ENCODE data around the gene TTL. TPM values are rescaled to one million over a fixed set of nuclear protein-coding genes. Genes with fewer than 3 reads are reported as not detected.

TTL gene
- total RNA-seq, 4 donors from 2014 or later = 22.3 to 41.6 (median 31.2) TPM

DNA sequence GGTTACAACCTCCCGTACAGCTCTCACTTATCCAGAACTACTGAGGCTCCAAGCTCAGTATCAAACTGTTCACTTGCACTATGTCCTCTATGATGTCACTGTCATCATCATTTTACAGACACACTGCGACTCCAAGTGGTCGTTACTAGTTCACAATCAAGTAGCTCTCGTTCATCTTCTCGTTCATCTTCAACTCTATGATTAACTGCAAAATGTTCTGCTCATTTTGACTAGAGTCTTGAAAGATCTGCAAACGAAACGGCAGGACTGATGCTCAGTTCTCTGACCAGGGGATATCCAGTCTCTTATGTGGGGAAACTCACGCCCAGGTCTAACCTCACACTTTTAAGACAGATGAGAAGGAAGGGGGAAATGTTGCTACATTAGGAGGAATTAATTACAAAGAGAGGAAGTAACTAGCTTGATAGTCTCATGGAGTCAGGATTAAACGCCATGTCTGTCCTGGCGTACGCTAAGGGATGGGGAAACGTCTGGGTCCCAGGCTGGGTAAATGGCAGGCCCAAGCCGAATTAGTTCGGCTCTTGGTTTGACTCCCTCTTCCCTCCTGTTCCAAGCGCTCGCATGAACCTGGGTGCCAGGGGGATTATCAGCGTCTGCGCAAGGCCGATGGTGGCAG lies 101.7 kb downstream of the TTL start:
- TF ChIP-seq, protein P1, sequence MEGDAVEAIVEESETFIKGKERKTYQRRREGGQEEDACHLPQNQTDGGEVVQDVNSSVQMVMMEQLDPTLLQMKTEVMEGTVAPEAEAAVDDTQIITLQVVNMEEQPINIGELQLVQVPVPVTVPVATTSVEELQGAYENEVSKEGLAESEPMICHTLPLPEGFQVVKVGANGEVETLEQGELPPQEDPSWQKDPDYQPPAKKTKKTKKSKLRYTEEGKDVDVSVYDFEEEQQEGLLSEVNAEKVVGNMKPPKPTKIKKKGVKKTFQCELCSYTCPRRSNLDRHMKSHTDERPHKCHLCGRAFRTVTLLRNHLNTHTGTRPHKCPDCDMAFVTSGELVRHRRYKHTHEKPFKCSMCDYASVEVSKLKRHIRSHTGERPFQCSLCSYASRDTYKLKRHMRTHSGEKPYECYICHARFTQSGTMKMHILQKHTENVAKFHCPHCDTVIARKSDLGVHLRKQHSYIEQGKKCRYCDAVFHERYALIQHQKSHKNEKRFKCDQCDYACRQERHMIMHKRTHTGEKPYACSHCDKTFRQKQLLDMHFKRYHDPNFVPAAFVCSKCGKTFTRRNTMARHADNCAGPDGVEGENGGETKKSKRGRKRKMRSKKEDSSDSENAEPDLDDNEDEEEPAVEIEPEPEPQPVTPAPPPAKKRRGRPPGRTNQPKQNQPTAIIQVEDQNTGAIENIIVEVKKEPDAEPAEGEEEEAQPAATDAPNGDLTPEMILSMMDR (IDR thresholded peaks at IDR 0.05; ENCODE audit: low read depth) = no peak

DNA sequence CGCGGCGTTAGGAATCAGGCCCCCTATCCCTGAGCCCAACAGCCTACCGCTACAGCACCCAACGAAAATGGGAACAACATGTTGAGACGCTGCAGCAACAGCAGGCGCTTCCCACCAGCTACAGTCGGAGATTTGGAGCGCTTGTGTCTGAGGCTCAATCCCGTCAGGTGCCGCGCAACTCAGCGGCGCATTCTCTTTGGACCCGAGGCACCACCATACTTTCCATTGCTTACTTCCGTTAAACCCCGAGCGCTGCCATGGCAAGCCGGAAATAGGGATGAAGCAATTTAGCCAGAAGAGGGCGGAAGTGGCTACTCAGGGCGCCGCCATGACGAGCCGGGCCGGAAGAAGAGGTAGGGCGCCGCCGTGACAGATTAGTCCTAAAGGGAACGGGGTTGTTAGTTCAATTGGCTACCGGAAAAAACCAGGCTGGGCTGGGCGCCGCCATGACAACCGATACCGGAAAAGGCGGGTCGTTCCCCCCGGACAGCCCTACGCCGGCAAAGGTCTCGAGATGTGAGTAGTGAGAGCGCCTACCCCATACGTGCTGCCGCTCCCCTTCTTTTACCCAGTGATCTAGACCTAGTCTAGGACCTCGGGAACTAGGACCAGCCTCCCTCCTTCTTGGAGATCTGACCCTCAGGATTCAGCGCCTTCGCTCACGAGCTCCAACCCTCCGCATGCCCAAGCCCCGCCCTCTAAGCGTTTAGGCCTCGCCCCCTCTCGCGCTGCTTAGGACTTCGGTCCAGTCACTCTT lies 102.4 kb downstream of the TTL start, which contains the start of gene CHCHD5:
Gene CHCHD5 (plus strand): TSS at position 476 of the 757 bp plus-strand sequence. CDS start 39 bp downstream, at position 515.
- TF ChIP-seq, protein P1 (IDR thresholded peaks at IDR 0.05; ENCODE audit: low read depth) = no peak

DNA sequence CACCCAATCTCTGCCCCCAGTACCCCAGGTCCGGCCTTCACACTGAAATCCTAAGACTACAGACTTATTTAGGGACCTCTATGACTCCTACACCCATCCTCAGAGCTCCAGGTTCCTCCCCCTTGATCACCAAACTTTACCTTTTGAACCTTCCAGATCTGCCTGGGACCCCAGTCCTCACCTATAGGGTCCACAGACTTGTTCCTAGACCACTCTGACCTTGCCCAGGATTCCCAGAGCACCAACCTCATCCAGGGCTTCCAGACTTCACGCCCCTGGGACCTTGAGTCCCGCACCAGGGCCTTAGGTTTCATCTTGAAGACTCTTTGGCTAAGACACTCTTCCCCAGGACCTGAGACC lies 102.9 kb downstream of the TTL start:
- TF ChIP-seq, protein P1 (IDR thresholded peaks at IDR 0.05; ENCODE audit: low read depth) = no peak

DNA sequence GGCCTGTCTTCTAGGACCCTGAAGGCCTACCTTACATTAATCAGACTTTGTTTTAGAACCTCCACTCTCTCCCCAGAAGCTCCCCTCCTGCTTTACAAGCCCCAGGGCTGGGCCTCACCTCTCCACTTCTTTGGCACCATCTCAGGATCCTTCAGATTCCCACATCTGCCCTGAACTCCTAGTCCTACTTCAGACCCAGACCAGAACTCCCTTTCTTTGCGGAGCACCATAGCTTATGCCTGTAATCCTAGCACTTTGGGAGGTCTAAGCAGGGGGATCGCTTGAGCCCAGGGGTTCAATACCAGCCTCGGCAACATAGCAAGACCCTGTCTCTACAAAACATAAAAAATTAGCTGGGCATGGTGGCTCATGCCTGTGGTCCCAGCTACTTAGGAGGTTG lies 103.4 kb downstream of the TTL start:
- TF ChIP-seq, protein P1 (IDR thresholded peaks at IDR 0.05; ENCODE audit: low read depth) = no peak

DNA sequence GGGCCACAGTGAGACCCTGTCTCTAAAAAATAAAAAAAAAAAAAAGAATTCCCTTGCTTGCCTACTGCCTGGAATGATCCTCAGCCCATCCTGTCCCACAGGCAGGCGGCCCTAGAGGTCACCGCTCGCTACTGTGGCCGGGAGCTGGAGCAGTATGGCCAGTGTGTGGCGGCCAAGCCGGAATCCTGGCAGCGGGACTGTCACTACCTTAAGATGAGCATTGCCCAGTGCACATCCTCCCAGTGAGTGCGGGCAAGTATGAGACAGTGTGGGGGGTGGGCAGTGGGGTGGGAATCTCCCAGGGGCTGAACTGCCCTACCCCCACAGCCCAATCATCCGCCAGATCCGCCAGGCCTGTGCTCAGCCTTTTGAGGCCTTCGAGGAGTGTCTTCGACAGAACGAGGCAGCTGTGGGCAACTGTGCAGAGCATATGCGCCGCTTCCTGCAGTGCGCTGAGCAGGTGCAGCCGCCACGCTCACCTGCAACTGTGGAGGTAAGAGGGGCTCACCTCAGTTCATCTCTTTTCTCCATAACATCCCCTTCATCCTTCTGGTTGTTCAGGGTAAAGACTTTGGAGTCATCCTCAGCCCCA lies 104.0 kb downstream of the TTL start:
- TF ChIP-seq, protein P1 (IDR thresholded peaks at IDR 0.05; ENCODE audit: low read depth) = no peak

DNA sequence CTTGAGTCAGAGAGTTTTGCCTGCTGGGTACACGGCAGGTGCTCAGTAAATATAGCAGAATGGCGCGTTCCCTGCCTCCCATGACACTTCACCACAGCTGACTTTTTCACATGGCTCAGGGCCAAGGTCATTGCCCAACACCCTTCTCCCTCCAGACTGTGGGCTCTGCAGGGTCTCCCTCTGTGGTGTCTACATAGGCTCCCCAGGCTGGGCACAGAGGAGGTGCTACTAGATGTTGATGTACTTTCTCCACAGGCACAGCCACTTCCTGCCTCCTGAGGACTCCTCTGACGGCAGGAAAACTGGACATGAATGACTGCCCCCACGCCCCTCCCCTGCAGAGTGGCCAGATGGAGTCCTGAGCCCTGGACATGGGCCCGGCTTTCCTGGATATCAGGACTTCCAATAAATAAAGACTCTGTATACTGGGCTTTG lies 106.7 kb downstream of the TTL start:
- TF ChIP-seq, protein P1 (IDR thresholded peaks at IDR 0.05; ENCODE audit: low read depth) = no peak

Small RNA genes lying within 50 kb of the gene (small RNA-seq; reads per million reads assigned to genes)
- 0.49 reads per million for gene RF00019

Other genes starting within 250 kb of the TTL start
- 10 to 100 TPM in 3 of 4 donors, 1 to 10 TPM in 1; 4.7 to 24.0 (median 21.5) TPM for gene ZC3H8, start 227.1 kb upstream of the TTL start, total RNA-seq
- gene ZC3H6, start 206.6 kb upstream of the TTL start, total RNA-seq = 10 to 100 TPM; 19.9 to 24.3 (median 20.2) TPM
- 10 to 100 TPM; 28.4 to 52.5 (median 40.4) TPM for gene RGPD8, start 48.5 kb upstream of the TTL start, total RNA-seq
- 10 to 100 TPM in 2 of 4 donors, 1 to 10 TPM in 2; 8.8 to 18.3 (median 12.9) TPM for gene POLR1B, start 60.3 kb downstream of the TTL start, total RNA-seq
- gene CHCHD5, start 102.5 kb downstream of the TTL start, total RNA-seq = 10 to 100 TPM; 10.4 to 20.9 (median 12.6) TPM
- 10 to 100 TPM; 14.9 to 40.8 (median 33.5) TPM for gene SLC20A1, start 163.8 kb downstream of the TTL start, total RNA-seq
- not detected for gene NT5DC4, start 238.9 kb downstream of the TTL start, total RNA-seq

All from subcutaneous adipose tissue (tissue), 4 donors.